PC-9 (cell line): ENCODE results near the gene CCDC93. TPM values are rescaled to one million over a fixed set of nuclear protein-coding genes. Genes with fewer than 3 reads are reported as not detected.
"Not testable (repeated sequence)": the region's sequence is repeated elsewhere in the genome, so short reads cannot be mapped to it uniquely, and the experiment has no call there.

Experiments used
- BruUV-seq: library from RNA; stranded (reverse); fragments of 400-500 nt; replicated peaks from 2 replicates; lab custom pipeline; 2021; lab: Mats Ljungman, UMichigan
- CTCF ChIA-PET: fragments of 300-600 bp; sonication (Branson Sonifier 250); formaldehyde crosslinking; loops from one replicate; lab custom pipeline; 2022; ENCODE audit warnings: antibody characterized with exemption; lab: Charles Lee
- POLR2A ChIA-PET: fragments of 300-600 bp; sonication (Branson Sonifier 250); formaldehyde crosslinking; loops from one replicate; lab custom pipeline; 2022; ENCODE audit warnings: antibody characterized with exemption; ENCODE audit not compliant: unreplicated experiment; lab: Charles Lee
- DNase-seq, 2 experiments: peaks; one replicate each; pipeline versions ENCODE4 v3.0.0 to v3.0.0-alpha.2; 2015 to 2022; ENCODE audit warnings: mixed read lengths in 1 of 2
- H2AFZ ChIP-seq: fragments of 200-600 bp; sonication (generic); 2 replicates; pipeline ENCODE4 v1.8.1; 2017; ENCODE audit warnings: antibody characterized with exemption
- H3F3A ChIP-seq: fragments of 200-600 bp; sonication (generic); 2 replicates; pipeline ENCODE4 v1.8.1; 2017; ENCODE audit warnings: antibody characterized with exemption, mild to moderate bottlenecking, low read depth; ENCODE audit not compliant: insufficient read depth
- H3K27ac ChIP-seq: fragments of 200-600 bp; sonication (generic); 2 replicates; pipeline ENCODE4 v1.6.1; 2016; ENCODE audit warnings: mixed run types
- H3K27me3 ChIP-seq: fragments of 200-600 bp; sonication (generic); 2 replicates; pipeline ENCODE4 v1.6.1; 2016; ENCODE audit warnings: low read depth, mixed run types; ENCODE audit not compliant: insufficient read depth
- H3K36me3 ChIP-seq: fragments of 200-600 bp; sonication (generic); 2 replicates; pipeline ENCODE4 v1.6.1; 2016; ENCODE audit warnings: low read depth, mixed run types
- H3K4me1 ChIP-seq: fragments of 200-600 bp; sonication (generic); replicated peaks from 2 replicates; pipeline ENCODE4 v1.6.1; 2016; ENCODE audit warnings: mixed run types; ENCODE audit not compliant: insufficient read depth
- H3K4me2 ChIP-seq: fragments of 200-600 bp; sonication (generic); 2 replicates; pipeline ENCODE4 v1.6.1; 2017; ENCODE audit warnings: mixed run types
- H3K4me3 ChIP-seq: fragments of 200-600 bp; sonication (generic); 2 replicates; pipeline ENCODE4 v1.6.1; 2016; ENCODE audit warnings: mixed run types
- H3K79me2 ChIP-seq: fragments of 200-600 bp; sonication (generic); 2 replicates; pipeline ENCODE4 v1.6.1; 2017; ENCODE audit warnings: low read depth, mixed run types
- H3K9me2 ChIP-seq: fragments of 200-600 bp; sonication (generic); 2 replicates; pipeline ENCODE4 v1.8.1; 2017; ENCODE audit warnings: mild to moderate bottlenecking; ENCODE audit not compliant: insufficient read depth
- H3K9me3 ChIP-seq: fragments of 200-600 bp; sonication (generic); 2 replicates; pipeline ENCODE4 v1.8.1; 2016; ENCODE audit warnings: low read depth; ENCODE audit not compliant: insufficient read depth
- H4K20me1 ChIP-seq: fragments of 200-600 bp; sonication (generic); 2 replicates; pipeline ENCODE4 v1.8.1; 2017; ENCODE audit not compliant: insufficient read depth
- CTCF ChIP-seq: fragments of 200-600 bp; sonication (generic); conservative IDR thresholded peaks from 2 replicates; pipeline ENCODE4 v1.6.1; 2017; ENCODE audit warnings: mixed run types, antibody characterized with exemption, mild to moderate bottlenecking, moderate library complexity
- EZH2 ChIP-seq: fragments of 200-600 bp; sonication (generic); IDR thresholded peaks from 2 replicates; pipeline ENCODE4 v1.8.0; 2017; ENCODE audit warnings: antibody characterized with exemption, low read depth
- intact Hi-C: fragments of 100-400 bp; cut with micrococcal nuclease; formaldehyde crosslinking; loops from one replicate; pipeline ENCODE4 v1.10.0; 2022; ENCODE audit not compliant: unreplicated experiment
- total RNA-seq: library from RNA; stranded (reverse); gene quantifications from 2 replicates; pipeline ENCODE4 v1.2.3, GENCODE V29; 2021

CCDC93 gene
- total RNA-seq, 1 experiment from 2014 or later = 31.3 TPM

GRCh38 chr2:118021356-118021755 lies 7.5 kb upstream of the CCDC93 start:
- no peak overlapping the region for H3K4me2 ChIP-seq
- BruUV-seq = no TSS peak
- H3K9me2 ChIP-seq = no peaks in the 10 kb centered on the region; the same call in none of the 2 replicates
- CTCF ChIA-PET = no interaction called here
- H3K4me1 ChIP-seq = no peaks in the 10 kb centered on the region
- no peak overlapping the region for H2AFZ ChIP-seq
- no peaks in the 10 kb centered on the region for H3K27me3 ChIP-seq
- H3K9me3 ChIP-seq = no peaks in the 10 kb centered on the region
- DNase-seq = no peak
- intact Hi-C loops = no loop called here
- no peaks in the 10 kb centered on the region for H3K36me3 ChIP-seq
- H3K4me3 ChIP-seq = no peak overlapping the region
- TF ChIP-seq EZH2 (no peak), CTCF (no peak)
- no peak overlapping the region for H3K27ac ChIP-seq
- H3F3A ChIP-seq = no peaks in the 10 kb centered on the region
- POLR2A ChIA-PET = interaction anchor here (0.6 kb wide), 1 partner anchor 168 kb away, joined by 3 read pairs; no protein-coding TSS in a partner anchor
- H4K20me1 ChIP-seq = no peaks in the 10 kb centered on the region
- H3K79me2 ChIP-seq = no peaks in the 10 kb centered on the region

GRCh38 chr2:118019821-118020220 lies 6.0 kb upstream of the CCDC93 start:
- TF ChIP-seq EZH2 (no peak), CTCF (no peak)
- CTCF ChIA-PET = no interaction called here
- no peak overlapping the region for H3K4me2 ChIP-seq
- no peaks in the 10 kb centered on the region for H3F3A ChIP-seq
- no peak for DNase-seq
- POLR2A ChIA-PET = no interaction called here
- no peaks in the 10 kb centered on the region for H3K9me3 ChIP-seq
- H3K4me1 ChIP-seq = 0 out of 2 replicates have a peak, but pooled peaks cover 2% of the 10 kb centered on the region
- no peaks in the 10 kb centered on the region; the same call in none of the 2 replicates for H3K9me2 ChIP-seq
- BruUV-seq = no TSS peak
- H3K27me3 ChIP-seq = no peaks in the 10 kb centered on the region
- no peak overlapping the region for H3K27ac ChIP-seq
- H2AFZ ChIP-seq = no peak overlapping the region
- intact Hi-C loops = no loop called here
- H3K79me2 ChIP-seq = no peaks in the 10 kb centered on the region
- no peaks in the 10 kb centered on the region for H4K20me1 ChIP-seq
- H3K4me3 ChIP-seq = no peak overlapping the region
- H3K36me3 ChIP-seq = no peaks in the 10 kb centered on the region

- no peak overlapping the region for H3K4me3 ChIP-seq
- no peaks in the 10 kb centered on the region; the same call in none of the 2 replicates for H3K9me2 ChIP-seq
- H3K9me3 ChIP-seq = no peaks in the 10 kb centered on the region
- no peaks in the 10 kb centered on the region; the same call in 1 of the 2 replicates for H3F3A ChIP-seq
- no peak for TF ChIP-seq EZH2
- no peak for TF ChIP-seq CTCF
- H3K79me2 ChIP-seq = peaks cover 19% of the 10 kb centered on the region
- peaks cover 16% of the 10 kb centered on the region for H3K4me1 ChIP-seq
- intact Hi-C loops = no loop called here
- ChIA-PET CTCF (interaction anchor here (0.6 to 0.7 kb wide), 3 partner anchors 10 to 16 kb away, joined by 3 to 5 read pairs (median 4); no protein-coding TSS in a partner anchor), POLR2A (no interaction called here)
- no peak for DNase-seq
- no peak overlapping the region for H2AFZ ChIP-seq
- no peaks in the 10 kb centered on the region for H3K36me3 ChIP-seq
- no peak overlapping the region for H3K4me2 ChIP-seq
- BruUV-seq = no TSS peak
- no peak overlapping the region for H3K27ac ChIP-seq
- H4K20me1 ChIP-seq = peaks cover 13% of the 10 kb centered on the region
- no peaks in the 10 kb centered on the region for H3K27me3 ChIP-seq
These were observed 3.0 kb upstream of the CCDC93 start for GRCh38 chr2:118016911-118017310.

GRCh38 chr2:118015761-118016160 lies 1.9 kb upstream of the CCDC93 start:
- CTCF ChIA-PET, H3K9me3 ChIP-seq, H2AFZ ChIP-seq, H3K9me2 ChIP-seq, H3K4me2 ChIP-seq, POLR2A ChIA-PET, H3F3A ChIP-seq, DNase-seq, BruUV-seq, intact Hi-C loops, H3K27ac ChIP-seq, H3K36me3 ChIP-seq, H3K4me3 ChIP-seq, H3K27me3 ChIP-seq: not testable (repeated sequence)
- H4K20me1 ChIP-seq = peaks cover 24% of the 10 kb centered on the region
- peaks cover 30% of the 10 kb centered on the region for H3K79me2 ChIP-seq
- peaks cover 23% of the 10 kb centered on the region for H3K4me1 ChIP-seq
